NCI-H774 (cell line): Measurements from ENCODE around the gene TTC23L.
A peak's percentile ranks its signal among the peaks of the same experiment; 100 is the strongest.
"Not testable (repeated sequence)": the region's sequence is repeated elsewhere in the genome, so short reads cannot be mapped to it uniquely, and the experiment has no call there.

ENCODE experiments used
- DNase-seq: peaks from one replicate; lab custom pipeline; 2025; lab: John Stamatoyannopoulos, UW

The TTC23L gene

GRCh38 chr5:34838785-34839714 is at the start of gene TTC23L:
TTC23L (plus strand) TSS chr5:34839164; CDS start chr5:34840672, 1,508 bp downstream.
- DNase-seq, result peak; percentile 99

GRCh38 chr5:34789639-34790038 is 49.3 kb upstream of the TTC23L start:
- DNase-seq, result no peak

- no peak for DNase-seq
Observed at GRCh38 chr5:34790069-34790468, 48.9 kb upstream of the TTC23L start.

- DNase-seq, result no peak
Observed at GRCh38 chr5:34791761-34792244, 47.2 kb upstream of the TTC23L start.

GRCh38 chr5:34802834-34803563 is 36.0 kb upstream of the TTC23L start:
- no peak for DNase-seq

DNA sequence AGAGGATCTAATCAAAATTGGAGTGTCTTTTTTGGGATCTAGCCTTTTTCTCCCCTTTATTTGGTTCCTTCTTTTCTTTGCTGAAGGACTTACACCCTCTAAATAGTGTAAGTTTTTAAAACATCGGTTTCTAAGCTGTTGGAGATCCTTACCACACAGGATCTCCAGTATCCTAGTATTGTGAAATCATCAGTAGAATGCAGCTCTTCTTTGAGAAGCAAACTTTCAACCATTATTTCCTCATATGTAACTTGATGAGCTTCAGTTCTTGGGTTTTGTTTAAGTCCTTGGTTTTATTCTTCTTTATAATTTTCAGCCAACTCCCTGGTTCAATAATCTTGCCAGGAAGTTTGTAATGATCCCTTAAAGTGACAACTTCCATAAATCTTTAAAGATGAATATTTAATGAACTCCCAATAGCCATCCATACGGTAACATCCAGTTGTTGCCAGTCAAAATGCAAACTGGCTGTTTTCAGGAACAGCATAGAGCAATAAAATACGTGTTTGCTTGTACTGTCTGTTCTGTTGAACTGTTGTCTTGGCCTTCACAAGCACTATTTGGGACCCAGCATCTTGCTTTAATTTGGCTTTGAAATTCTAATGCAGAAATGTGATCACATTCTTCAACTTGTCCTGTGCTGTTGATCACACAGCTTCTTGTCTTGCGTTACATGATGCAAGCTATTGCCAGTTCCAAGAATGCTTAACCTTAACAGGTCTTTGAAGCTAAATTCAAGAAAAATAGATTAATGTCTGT is 34.8 kb upstream of the TTC23L start:
- no peak for DNase-seq

- no peak for DNase-seq
Observed at GRCh38 chr5:34804913-34805312, 34.1 kb upstream of the TTC23L start.

- DNase-seq, result no peak
Observed at GRCh38 chr5:34806532-34806931, 32.4 kb upstream of the TTC23L start.

DNA sequence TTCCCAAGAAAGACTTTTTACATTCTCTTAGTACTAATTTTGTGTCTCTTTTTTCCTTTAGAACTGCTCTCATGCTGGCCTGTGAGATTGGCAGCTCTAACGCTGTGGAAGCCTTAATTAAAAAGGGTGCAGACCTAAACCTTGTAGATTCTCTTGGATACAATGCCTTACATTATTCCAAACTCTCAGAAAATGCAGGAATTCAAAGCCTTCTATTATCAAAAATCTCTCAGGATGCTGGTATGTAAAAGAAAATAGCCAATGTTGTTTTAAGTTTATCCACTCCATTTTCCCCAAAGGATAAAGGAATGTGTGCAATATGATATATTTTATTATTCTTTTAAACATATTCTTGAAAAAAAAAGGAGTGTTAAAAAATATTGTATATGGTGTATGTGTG is 27.3 kb upstream of the TTC23L start:
- DNase-seq, result no peak

DNA sequence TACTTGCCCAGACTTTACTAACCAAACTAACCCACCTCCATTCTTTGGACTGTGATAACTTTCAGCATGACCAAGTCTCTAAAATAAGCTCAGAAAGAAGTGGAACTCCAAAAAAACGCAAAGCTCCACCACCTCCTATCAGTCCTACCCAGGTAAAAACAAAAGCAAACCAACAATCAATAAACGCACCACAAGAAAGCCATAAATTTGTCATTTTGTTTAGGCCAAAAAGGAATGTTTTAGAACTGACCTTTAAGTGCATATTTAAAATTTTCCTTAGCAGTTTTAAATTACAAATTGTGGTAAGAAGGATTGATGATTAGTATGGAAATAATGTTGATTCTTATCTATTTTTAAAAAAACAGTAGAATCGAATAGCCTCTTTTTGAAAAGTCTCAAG is 25.5 kb upstream of the TTC23L start:
- no peak for DNase-seq

DNA sequence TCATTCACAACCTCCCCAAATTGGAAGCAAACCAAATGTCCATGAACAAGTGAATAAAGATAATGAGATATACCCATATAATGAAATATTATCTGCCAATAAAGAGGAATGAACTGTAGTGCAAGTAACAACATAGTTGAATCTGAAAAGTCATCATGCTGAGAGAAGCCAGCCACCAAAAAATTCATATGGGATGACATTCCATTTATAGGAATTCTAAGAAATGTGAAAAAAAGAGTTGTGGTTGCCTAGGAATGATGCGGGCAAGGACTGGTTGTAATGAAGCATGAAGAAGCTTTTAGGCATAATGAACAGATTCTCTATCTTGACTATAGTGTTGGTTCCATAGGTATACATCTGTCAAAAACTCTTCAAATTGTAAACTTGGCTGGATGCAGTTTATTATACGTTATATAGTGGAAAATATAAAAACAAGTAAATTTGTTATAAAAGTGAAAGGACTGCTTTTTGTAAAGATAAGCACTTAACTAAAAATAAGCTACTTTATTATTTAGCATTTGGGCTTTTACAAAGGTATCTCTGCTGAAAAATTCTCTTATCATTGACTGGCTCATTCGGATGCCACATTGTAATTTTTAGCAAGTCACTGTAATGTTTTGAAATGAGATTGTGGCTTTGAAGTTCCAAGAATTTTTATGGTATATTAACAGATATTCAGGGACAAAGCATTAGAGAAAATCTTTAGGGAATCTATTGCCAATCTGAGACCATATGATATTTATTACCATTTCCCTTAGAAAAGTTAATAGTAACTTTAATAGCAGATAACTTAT is 21.2 kb upstream of the TTC23L start:
- no peak for DNase-seq

GRCh38 chr5:34818717-34819116 is 20.2 kb upstream of the TTC23L start:
- no peak for DNase-seq

DNA sequence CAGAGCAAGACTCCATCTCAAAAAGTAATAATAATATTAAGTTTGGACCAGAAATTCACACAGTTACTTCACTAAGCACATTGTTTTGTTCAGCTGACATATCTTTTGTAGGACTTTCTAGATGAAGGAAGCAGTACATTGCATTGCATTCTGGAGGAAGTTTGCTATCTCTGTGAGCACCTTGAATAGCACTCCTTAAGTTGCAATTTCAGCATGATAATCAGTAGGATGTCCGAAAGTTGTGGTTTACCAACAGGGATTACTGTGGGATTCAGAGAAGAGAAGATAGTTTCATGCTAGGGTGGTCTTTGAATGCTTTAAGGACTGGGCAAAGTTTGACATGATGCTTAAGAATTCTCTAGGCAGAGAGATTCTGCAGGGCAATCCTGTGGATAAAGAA is 18.4 kb upstream of the TTC23L start:
- DNase-seq, result no peak

DNA sequence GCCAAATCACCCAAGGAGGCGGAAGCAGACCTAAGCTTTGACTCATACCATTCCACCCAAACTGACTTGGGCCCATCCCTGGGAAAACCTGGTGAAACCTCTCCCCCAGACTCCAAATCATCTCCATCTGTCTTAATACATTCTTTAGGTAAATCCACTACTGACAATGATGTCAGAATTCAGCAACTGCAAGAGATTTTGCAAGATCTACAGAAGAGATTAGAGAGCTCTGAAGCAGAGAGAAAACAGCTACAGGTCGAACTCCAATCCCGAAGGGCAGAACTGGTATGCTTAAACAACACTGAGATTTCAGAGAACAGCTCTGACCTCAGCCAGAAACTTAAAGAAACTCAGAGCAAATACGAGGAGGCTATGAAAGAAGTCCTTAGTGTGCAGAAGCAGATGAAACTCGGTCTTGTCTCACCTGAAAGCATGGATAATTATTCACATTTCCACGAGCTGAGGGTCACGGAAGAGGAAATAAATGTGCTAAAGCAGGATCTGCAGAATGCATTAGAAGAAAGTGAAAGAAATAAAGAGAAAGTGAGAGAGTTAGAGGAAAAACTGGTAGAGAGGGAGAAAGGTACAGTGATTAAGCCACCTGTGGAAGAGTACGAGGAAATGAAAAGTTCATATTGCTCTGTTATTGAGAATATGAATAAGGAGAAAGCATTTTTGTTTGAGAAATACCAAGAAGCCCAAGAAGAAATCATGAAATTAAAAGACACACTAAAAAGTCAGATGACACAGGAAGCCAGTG is 15.8 kb upstream of the TTC23L start:
- no peak for DNase-seq

DNA sequence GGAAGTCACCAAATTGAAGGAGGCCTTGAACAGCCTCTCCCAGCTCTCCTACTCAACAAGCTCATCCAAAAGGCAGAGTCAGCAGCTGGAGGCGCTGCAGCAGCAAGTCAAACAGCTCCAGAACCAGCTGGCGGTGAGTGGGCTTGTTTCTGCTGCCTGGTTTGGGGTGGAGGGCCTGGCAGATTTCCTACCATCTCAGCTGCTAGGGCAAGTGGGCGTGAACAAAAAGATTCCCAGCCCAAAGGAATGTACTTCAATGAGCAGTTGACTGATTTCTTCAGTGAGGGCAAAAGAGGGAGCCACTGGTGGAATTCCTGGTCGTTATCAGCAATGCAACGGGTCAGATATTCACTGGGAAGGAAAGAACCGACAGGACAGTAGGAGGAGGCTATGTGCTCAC is 12.6 kb upstream of the TTC23L start:
- no peak for DNase-seq

DNA sequence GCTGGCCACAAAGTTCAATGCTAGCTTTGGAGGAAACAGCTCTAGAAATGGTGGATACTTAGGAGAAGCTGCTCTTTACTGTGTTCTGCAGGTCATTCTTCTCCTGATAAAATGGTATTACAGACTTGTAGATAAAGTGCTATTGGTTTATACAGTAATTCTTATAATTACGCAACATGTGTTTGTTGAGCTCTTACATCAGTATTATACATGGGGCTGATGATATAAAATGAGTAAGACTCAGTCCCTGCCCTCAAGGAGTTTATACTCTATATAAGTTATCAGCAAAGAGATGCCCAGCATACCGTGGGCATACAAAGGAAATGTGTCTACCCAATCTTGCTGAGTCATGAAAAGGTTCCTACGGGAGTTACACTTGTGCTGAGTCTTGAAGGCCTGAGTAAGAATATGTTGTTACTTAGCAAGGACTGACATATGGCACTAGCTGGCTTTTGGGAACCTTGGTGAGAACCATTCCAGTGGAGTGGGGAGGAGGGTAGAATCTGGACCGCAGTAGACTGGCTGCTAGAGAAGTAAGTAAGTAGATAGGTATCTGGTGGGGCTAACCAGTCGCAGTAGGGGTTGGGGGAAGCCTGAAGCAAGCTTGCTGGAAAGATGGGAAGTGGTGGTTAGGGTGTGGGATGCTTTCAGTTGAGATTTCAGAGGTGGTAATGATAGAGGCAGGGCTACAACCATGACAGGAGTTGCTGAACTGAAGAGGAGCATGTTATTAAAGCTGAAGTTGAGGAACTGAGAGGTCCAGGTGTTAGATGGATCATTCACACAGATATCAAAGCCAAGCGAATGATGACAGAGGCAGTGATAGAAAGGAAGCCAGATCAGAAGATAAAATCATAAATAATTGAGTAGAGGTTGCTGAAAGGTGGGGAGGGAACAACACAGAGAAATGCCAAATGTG is 11.1 kb upstream of the TTC23L start:
- no peak for DNase-seq

- not testable (repeated sequence) for DNase-seq
Observed at GRCh38 chr5:34830827-34831226, 8.1 kb upstream of the TTC23L start.

DNA sequence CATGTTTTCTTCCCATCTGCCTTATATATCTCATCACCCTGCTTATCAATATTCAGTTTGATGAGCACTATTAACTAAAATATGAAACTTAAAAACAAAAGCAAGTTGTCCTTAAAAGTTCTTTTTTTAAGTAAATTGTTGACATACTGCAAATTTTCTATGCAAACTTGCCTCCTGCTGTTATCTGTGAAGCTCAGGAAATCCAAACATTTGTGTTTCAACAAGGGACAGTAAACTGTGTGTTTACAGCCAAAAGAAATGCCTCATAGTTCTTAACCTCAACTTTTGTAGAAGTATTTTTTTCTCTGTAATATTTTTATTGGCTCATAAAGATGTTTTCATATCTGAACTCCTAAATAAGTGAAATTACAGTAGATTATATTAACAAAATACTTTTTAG is 7.7 kb upstream of the TTC23L start:
- DNase-seq, result no peak

- no peak for DNase-seq
Observed at GRCh38 chr5:34832568-34832967, 6.4 kb upstream of the TTC23L start.

- DNase-seq, result no peak
Observed at GRCh38 chr5:34833090-34833489, 5.9 kb upstream of the TTC23L start.
